K562 (cell line): ENCODE results near the gene BOLL. TPM values are rescaled to one million over a fixed set of nuclear protein-coding genes. Genes with fewer than 3 reads are reported as not detected.

ENCODE experiments used
- BCOR ChIP-seq: fragments of 450-650 bp; IDR thresholded peaks from 2 replicates; pipeline ENCODE4 v1.6.1; 2016
- CBFB ChIP-seq: sonication (generic); formaldehyde crosslinking; IDR thresholded peaks from 2 replicates; pipeline ENCODE4 v1.4.0; 2020; ENCODE audit warnings: mild to moderate bottlenecking, missing genetic modification reagents
- DIDO1 ChIP-seq: fragments of 450-650 bp; IDR thresholded peaks from 2 replicates; pipeline ENCODE4 v1.6.1; 2016; ENCODE audit warnings: low read depth, missing biosample characterization, missing genetic modification characterization
- ELF1 ChIP-seq: fragments of 200-800 bp; sonication (Bioruptor generic); IDR thresholded peaks from 2 replicates; pipeline ENCODE4 v1.6.1; 2016; ENCODE audit warnings: missing genetic modification characterization, missing compliant biosample characterization
- ESRRA ChIP-seq: fragments of 450-650 bp; IDR thresholded peaks from 2 replicates; pipeline ENCODE4 v1.6.1; 2014; ENCODE audit warnings: low read depth, mild to moderate bottlenecking, moderate library complexity, borderline replicate concordance
- GABPB1 ChIP-seq: sonication (generic); formaldehyde crosslinking; IDR thresholded peaks from 2 replicates; pipeline ENCODE4 v1.8.0; 2022; ENCODE audit warnings: mild to moderate bottlenecking, missing genetic modification reagents
- IFI16 ChIP-seq: fragments of 250-450 bp; sonication (Bioruptor Pico); IDR thresholded peaks from 2 replicates; pipeline ENCODE4 v2.1.2; 2022; ENCODE audit warnings: mild to moderate bottlenecking, inconsistent platforms
- MCM2 ChIP-seq: fragments of 450-650 bp; IDR thresholded peaks from 2 replicates; pipeline ENCODE4 v1.6.1; 2017; ENCODE audit warnings: low read depth, mild to moderate bottlenecking
- NR2F6 ChIP-seq: fragments of 450-650 bp; formaldehyde crosslinking; IDR thresholded peaks from 2 replicates; pipeline ENCODE4 v1.4.0; 2020; ENCODE audit warnings: mild to moderate bottlenecking
- POLR2G ChIP-seq: fragments of 200-400 bp; formaldehyde crosslinking; IDR thresholded peaks from 2 replicates; pipeline ENCODE4 v1.6.1; 2017; ENCODE audit warnings: low read depth, mild to moderate bottlenecking, antibody characterized with exemption, low read length, moderate library complexity
- PTTG1 ChIP-seq: fragments of 450-650 bp; IDR thresholded peaks from 2 replicates; pipeline ENCODE4 v1.6.1; 2016; ENCODE audit warnings: low read depth, mild to moderate bottlenecking, missing genetic modification characterization, missing compliant biosample characterization
- TAF1 ChIP-seq: IDR thresholded peaks from 2 replicates; pipeline ENCODE4 v1.6.1; 2011; ENCODE audit warnings: mild to moderate bottlenecking, low read length, moderate library complexity; ENCODE audit not compliant: insufficient read depth, control insufficient read depth, severe bottlenecking; ENCODE audit errors: extremely low read depth
- ZNF253 ChIP-seq: fragments of 250-450 bp; sonication (Bioruptor Pico); conservative IDR thresholded peaks from 2 replicates; pipeline ENCODE4 v1.6.1; 2021; ENCODE audit warnings: mild to moderate bottlenecking
- polyA plus RNA-seq, 8 experiments: library from polyadenylated mRNA; depleted of rRNA in 4 of 8; stranded (reverse) in 5 of 8; unstranded in 3 of 8; fragments of >200 nt; fragmentation: Nextera tagmentation in 2 of 8; fragmentation: Illumina TruSeq in 1 of 8; extraction: Ambion mirVana in 2 of 8; extraction: Trizol in 1 of 8; gene quantifications; 2 replicates each; pipeline versions ENCODE4 v1.2.1 to v1.2.3, GENCODE V29; 2011 to 2014; ENCODE audit warnings: inconsistent platforms in 1 of 8, missing spikeins in 1 of 8
- total RNA-seq, 7 experiments: library from RNA; depleted of rRNA in 6 of 7; stranded (reverse); fragments of >200 nt in 6 of 7; fragmentation: Illumina TruSeq in 2 of 7; extraction: Trizol in 2 of 7; gene quantifications; 2 replicates each; pipeline versions ENCODE4 v1.2.1 to v1.2.3, GENCODE V29; 2011 to 2021; ENCODE audit warnings: low replicate concordance in 1 of 7
- TF ChIP-seq, protein P1 (sequence below): sonication (generic); formaldehyde crosslinking; IDR thresholded peaks from 2 replicates; pipeline ENCODE4 v1.9.0; 2022; ENCODE audit warnings: mild to moderate bottlenecking, missing genetic modification reagents
- TF ChIP-seq, protein P2 (sequence below): fragments of 200-800 bp; sonication (Bioruptor generic); IDR thresholded peaks from 2 replicates; pipeline ENCODE4 v1.6.1; 2017; ENCODE audit warnings: missing genetic modification characterization, missing compliant biosample characterization
- TF ChIP-seq, protein P3 (sequence below): sonication (generic); formaldehyde crosslinking; IDR thresholded peaks from 2 replicates; pipeline ENCODE4 v1.8.0; 2022; ENCODE audit warnings: mild to moderate bottlenecking, missing genetic modification reagents
- TF ChIP-seq, protein P4 (sequence below): fragments of 450-650 bp; IDR thresholded peaks from 2 replicates; pipeline ENCODE4 v1.6.1; 2016; ENCODE audit warnings: borderline replicate concordance
- TF ChIP-seq, protein P5 (sequence below), 2 experiments: IDR thresholded peaks; 2 replicates each; pipeline ENCODE4 v1.6.1; 2011; ENCODE audit warnings: borderline replicate concordance in 1 of 2, control low read depth in 1 of 2, low read depth in 1 of 2, low read length in 1 of 2, mild to moderate bottlenecking in 1 of 2, mixed read lengths in 1 of 2, moderate library complexity in 1 of 2; ENCODE audit not compliant: insufficient read depth in 1 of 2, insufficient read length in 1 of 2, poor library complexity in 1 of 2, severe bottlenecking in 1 of 2; ENCODE audit errors: extremely low read depth in 1 of 2
- TF ChIP-seq, protein P6 (sequence below): fragments of 250-450 bp; sonication (Bioruptor Pico); IDR thresholded peaks from 2 replicates; pipeline ENCODE4 v1.5.0; 2022; ENCODE audit warnings: mild to moderate bottlenecking

Gene BOLL
- total and polyA plus RNA-seq, 9 of the 15 experiments (the other 6 are each of a cell fraction or from before 2014, with no cell fraction given) = 0.11 to 0.55 (median 0.19) TPM; not detected in 1

DNA sequence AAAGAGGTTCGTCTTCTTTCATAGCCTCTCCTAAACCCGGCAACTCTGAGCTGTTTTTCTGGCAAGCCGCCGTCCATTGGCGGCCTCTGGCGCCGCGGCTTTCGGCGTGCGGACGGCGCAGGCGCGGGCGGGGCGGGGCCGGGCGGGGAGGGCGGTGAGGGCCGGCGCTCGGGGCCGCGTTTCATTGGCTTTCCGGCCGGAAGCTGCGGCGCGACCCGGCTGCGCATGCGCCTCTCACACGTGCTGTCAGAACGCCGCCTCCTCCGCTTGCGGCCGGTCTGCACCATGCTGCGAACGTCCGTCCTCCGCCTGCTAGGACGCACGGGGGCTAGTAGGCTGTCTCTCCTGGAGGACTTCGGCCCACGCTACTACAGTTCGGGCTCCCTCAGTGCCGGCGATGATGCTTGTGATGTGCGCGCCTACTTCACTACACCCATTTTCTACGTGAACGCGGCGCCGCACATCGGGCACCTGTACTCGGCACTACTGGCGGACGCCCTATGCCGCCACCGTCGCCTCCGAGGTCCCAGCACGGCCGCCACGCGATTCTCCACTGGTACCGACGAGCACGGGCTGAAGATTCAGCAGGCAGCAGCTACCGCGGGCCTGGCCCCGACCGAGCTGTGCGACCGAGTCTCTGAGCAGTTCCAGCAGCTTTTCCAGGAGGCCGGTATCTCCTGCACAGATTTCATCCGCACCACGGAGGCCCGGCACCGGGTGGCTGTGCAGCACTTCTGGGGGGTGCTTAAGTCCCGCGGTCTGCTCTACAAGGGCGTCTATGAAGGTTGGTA, 79.8 kb downstream of the BOLL start, which contains the start of gene MARS2 (continued):
- TF ChIP-seq NR2F6 (CRISPR knock-in tag) (no peak), ZNF253 (no peak), ESRRA (no peak), CBFB (CRISPR knock-in tag) (peak; percentile 63; the same call in 1 of the 2 replicates), MCM2 (no peak), POLR2G (peak; percentile 83), PTTG1 (tag) (no peak), IFI16 (CRISPR knock-in tag) (no peak), TAF1 (peak; percentile 79), ELF1 (tag) (peak; percentile 71), GABPB1 (peak; percentile 70), DIDO1 (tag) (no peak), BCOR (0 out of 2 replicates have a peak, but pooled peaks have one; percentile 12)
- TF ChIP-seq, protein P1, sequence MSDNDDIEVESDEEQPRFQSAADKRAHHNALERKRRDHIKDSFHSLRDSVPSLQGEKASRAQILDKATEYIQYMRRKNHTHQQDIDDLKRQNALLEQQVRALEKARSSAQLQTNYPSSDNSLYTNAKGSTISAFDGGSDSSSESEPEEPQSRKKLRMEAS (CRISPR knock-in tag) = peak; percentile 89
- TF ChIP-seq, protein P2, sequence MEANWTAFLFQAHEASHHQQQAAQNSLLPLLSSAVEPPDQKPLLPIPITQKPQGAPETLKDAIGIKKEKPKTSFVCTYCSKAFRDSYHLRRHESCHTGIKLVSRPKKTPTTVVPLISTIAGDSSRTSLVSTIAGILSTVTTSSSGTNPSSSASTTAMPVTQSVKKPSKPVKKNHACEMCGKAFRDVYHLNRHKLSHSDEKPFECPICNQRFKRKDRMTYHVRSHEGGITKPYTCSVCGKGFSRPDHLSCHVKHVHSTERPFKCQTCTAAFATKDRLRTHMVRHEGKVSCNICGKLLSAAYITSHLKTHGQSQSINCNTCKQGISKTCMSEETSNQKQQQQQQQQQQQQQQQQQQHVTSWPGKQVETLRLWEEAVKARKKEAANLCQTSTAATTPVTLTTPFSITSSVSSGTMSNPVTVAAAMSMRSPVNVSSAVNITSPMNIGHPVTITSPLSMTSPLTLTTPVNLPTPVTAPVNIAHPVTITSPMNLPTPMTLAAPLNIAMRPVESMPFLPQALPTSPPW = peak; percentile 86
- TF ChIP-seq, protein P3, sequence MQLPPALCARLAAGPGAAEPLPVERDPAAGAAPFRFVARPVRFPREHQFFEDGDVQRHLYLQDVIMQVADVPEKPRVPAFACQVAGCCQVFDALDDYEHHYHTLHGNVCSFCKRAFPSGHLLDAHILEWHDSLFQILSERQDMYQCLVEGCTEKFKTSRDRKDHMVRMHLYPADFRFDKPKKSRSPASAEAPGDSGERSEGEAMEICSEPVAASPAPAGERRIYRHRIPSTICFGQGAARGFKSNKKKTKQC (CRISPR knock-in tag) = peak; percentile 75; the same call in 1 of the 2 replicates
- TF ChIP-seq, protein P4, sequence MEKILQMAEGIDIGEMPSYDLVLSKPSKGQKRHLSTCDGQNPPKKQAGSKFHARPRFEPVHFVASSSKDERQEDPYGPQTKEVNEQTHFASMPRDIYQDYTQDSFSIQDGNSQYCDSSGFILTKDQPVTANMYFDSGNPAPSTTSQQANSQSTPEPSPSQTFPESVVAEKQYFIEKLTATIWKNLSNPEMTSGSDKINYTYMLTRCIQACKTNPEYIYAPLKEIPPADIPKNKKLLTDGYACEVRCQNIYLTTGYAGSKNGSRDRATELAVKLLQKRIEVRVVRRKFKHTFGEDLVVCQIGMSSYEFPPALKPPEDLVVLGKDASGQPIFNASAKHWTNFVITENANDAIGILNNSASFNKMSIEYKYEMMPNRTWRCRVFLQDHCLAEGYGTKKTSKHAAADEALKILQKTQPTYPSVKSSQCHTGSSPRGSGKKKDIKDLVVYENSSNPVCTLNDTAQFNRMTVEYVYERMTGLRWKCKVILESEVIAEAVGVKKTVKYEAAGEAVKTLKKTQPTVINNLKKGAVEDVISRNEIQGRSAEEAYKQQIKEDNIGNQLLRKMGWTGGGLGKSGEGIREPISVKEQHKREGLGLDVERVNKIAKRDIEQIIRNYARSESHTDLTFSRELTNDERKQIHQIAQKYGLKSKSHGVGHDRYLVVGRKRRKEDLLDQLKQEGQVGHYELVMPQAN = peak; percentile 97
- TF ChIP-seq, protein P5, sequence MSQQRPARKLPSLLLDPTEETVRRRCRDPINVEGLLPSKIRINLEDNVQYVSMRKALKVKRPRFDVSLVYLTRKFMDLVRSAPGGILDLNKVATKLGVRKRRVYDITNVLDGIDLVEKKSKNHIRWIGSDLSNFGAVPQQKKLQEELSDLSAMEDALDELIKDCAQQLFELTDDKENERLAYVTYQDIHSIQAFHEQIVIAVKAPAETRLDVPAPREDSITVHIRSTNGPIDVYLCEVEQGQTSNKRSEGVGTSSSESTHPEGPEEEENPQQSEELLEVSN (IDR thresholded peaks at IDR 0.05; ENCODE audit: borderline replicate concordance in 1 of 2, extremely low read depth in 1 of 2, insufficient read depth in 1 of 2, insufficient read length in 1 of 2, low read depth in 1 of 2, low read length in 1 of 2, poor library complexity in 1 of 2, severe bottlenecking in 1 of 2) = peak in 1 of 2 experiments; percentile 82
- TF ChIP-seq, protein P6, sequence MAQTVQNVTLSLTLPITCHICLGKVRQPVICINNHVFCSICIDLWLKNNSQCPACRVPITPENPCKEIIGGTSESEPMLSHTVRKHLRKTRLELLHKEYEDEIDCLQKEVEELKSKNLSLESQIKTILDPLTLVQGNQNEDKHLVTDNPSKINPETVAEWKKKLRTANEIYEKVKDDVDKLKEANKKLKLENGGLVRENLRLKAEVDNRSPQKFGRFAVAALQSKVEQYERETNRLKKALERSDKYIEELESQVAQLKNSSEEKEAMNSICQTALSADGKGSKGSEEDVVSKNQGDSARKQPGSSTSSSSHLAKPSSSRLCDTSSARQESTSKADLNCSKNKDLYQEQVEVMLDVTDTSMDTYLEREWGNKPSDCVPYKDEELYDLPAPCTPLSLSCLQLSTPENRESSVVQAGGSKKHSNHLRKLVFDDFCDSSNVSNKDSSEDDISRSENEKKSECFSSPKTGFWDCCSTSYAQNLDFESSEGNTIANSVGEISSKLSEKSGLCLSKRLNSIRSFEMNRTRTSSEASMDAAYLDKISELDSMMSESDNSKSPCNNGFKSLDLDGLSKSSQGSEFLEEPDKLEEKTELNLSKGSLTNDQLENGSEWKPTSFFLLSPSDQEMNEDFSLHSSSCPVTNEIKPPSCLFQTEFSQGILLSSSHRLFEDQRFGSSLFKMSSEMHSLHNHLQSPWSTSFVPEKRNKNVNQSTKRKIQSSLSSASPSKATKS (CRISPR knock-in tag) = no peak
